Measurements from ENCODE around the gene MRTFB. TPM values are rescaled to one million over a fixed set of nuclear protein-coding genes. Genes with fewer than 3 reads are reported as not detected.

MRTFB gene
- polyA plus RNA-seq, 1 experiment, result 6.2 TPM

DNA sequence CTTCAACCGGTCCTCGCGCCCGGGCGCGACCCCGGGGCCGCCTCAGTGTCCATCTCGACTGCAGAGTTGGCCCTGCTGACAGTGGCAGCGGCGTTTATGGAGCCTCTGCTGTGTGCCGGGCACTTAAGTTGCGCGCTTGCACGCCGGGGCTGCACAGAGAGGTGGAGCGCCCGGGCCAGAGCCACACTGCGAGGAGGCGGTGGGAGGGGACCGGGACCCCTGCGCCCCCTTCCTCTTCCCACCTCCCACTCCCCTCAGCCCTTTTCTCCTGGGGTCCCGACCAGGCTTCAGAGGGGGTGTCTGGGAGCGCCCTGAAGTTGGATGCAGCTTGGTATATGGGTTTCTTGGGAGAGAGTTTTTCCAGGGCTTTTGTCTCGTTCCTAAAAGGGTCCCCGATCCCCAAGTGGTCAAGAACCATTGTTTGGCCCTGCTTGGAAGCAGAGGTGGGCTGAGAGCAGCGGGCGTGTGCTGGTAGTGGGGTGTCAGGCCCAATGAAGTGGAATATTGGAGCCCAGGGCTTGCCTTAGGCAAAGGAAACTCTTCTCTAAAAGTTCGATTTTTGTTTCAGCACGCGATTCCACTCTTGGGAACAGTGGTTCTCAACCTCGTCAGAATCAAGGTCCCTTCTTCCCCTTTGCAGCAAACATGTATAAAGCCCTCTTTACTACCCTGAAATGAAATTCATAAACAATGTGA lies 605 bp downstream of the MRTFB start:
- CTCF ChIA-PET, result no interaction called here
- no peak for DNase-seq (ENCODE audit: low read depth)
- POLR2A ChIA-PET, result no interaction called here
- Histone ChIP-seq H3K36me3 (ENCODE audit: control insufficient read depth, insufficient read depth, low read length) (no peaks in the 10 kb centered on the region), H3K27me3 (ENCODE audit: control insufficient read depth, insufficient read depth, low read length) (no peaks in the 10 kb centered on the region), H3K4me3 (ENCODE audit: low read depth, low read length) (peak overlapping the region; percentile 93)
- TF ChIP-seq, protein P1, sequence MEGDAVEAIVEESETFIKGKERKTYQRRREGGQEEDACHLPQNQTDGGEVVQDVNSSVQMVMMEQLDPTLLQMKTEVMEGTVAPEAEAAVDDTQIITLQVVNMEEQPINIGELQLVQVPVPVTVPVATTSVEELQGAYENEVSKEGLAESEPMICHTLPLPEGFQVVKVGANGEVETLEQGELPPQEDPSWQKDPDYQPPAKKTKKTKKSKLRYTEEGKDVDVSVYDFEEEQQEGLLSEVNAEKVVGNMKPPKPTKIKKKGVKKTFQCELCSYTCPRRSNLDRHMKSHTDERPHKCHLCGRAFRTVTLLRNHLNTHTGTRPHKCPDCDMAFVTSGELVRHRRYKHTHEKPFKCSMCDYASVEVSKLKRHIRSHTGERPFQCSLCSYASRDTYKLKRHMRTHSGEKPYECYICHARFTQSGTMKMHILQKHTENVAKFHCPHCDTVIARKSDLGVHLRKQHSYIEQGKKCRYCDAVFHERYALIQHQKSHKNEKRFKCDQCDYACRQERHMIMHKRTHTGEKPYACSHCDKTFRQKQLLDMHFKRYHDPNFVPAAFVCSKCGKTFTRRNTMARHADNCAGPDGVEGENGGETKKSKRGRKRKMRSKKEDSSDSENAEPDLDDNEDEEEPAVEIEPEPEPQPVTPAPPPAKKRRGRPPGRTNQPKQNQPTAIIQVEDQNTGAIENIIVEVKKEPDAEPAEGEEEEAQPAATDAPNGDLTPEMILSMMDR (IDR thresholded peaks at IDR 0.05; ENCODE audit: insufficient read depth, low read depth, low read length), result no peak

- Histone ChIP-seq H3K27me3 (ENCODE audit: control insufficient read depth, insufficient read depth, low read length) (no peaks in the 10 kb centered on the region), H3K36me3 (ENCODE audit: control insufficient read depth, insufficient read depth, low read length) (no peaks in the 10 kb centered on the region), H3K4me3 (ENCODE audit: low read depth, low read length) (no peak overlapping the region)
- POLR2A ChIA-PET, result no interaction called here
- TF ChIP-seq, protein P1 (IDR thresholded peaks at IDR 0.05; ENCODE audit: insufficient read depth, low read depth, low read length), result no peak
- no peak for DNase-seq (ENCODE audit: low read depth)
- CTCF ChIA-PET, result no interaction called here
Observed at GRCh38 chr16:14072360-14072759, 1.2 kb downstream of the MRTFB start.

- TF ChIP-seq, protein P1 (IDR thresholded peaks at IDR 0.05; ENCODE audit: insufficient read depth, low read depth, low read length), result no peak
- no peak for DNase-seq (ENCODE audit: low read depth)
- Histone ChIP-seq H3K36me3 (ENCODE audit: control insufficient read depth, insufficient read depth, low read length) (no peaks in the 10 kb centered on the region), H3K27me3 (ENCODE audit: control insufficient read depth, insufficient read depth, low read length) (no peaks in the 10 kb centered on the region), H3K4me3 (ENCODE audit: low read depth, low read length) (no peak overlapping the region)
- ChIA-PET POLR2A (no interaction called here), CTCF (no interaction called here)
Observed at GRCh38 chr16:14074544-14074943, 3.4 kb downstream of the MRTFB start.

GRCh38 chr16:14077918-14078317 lies 6.8 kb downstream of the MRTFB start:
- Histone ChIP-seq H3K36me3 (ENCODE audit: control insufficient read depth, insufficient read depth, low read length) (no peaks in the 10 kb centered on the region; the same call in 1 of the 2 replicates), H3K4me3 (ENCODE audit: low read depth, low read length) (no peak overlapping the region), H3K27me3 (ENCODE audit: control insufficient read depth, insufficient read depth, low read length) (no peaks in the 10 kb centered on the region)
- POLR2A ChIA-PET, result no interaction called here
- CTCF ChIA-PET, result interaction anchor here (0.8 kb wide), 1 partner anchor 92 kb away, joined by 3 read pairs; no protein-coding TSS in a partner anchor
- TF ChIP-seq, protein P1 (IDR thresholded peaks at IDR 0.05; ENCODE audit: insufficient read depth, low read depth, low read length), result no peak
- DNase-seq (ENCODE audit: low read depth), result no peak

DNA sequence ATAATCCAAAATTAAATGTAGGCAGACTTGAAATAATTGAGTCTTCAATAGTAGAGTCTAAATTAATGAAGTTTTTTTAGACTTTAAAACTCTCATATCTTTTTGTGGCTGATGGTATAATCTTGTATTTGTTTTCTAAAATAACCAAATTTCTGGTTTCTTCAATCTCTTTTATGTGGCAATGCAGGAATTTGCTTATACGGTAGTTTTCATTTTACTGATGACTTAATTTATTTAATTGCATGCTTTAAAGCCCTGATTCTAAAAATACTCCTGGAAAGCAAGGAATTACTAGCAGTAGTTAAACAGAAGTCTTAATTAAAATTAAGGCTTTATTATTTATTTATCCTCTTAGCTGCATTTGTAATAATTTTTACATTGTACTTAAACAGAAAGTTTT lies 15.4 kb downstream of the MRTFB start:
- ChIA-PET CTCF (interaction anchor here (1.1 kb wide), 1 partner anchor 167 kb away, joined by 3 read pairs; no protein-coding TSS in a partner anchor), POLR2A (no interaction called here)
- no peaks in the 10 kb centered on the region for H3K27me3 ChIP-seq (ENCODE audit: control insufficient read depth, insufficient read depth, low read length)
- DNase-seq (ENCODE audit: low read depth), result no peak
- H3K36me3 ChIP-seq (ENCODE audit: control insufficient read depth, insufficient read depth, low read length), result peaks cover 3% of the 10 kb centered on the region
- TF ChIP-seq, protein P1 (IDR thresholded peaks at IDR 0.05; ENCODE audit: insufficient read depth, low read depth, low read length), result no peak
- H3K4me3 ChIP-seq (ENCODE audit: low read depth, low read length), result no peak overlapping the region
